Neural cell (in vitro differentiated cells): ENCODE data around the gene CDCA8.

ENCODE experiments used
- EZH2 ChIP-seq: fragments of 200-600, 300-800 bp; shearing (Covaris generic), sonication (generic); IDR thresholded peaks from 2 replicates; pipeline ENCODE4 v1.6.1; 2014; ENCODE audit warnings: antibody characterized with exemption, low read length, borderline replicate concordance, mild to moderate bottlenecking; ENCODE audit not compliant: insufficient read depth, poor library complexity, severe bottlenecking
- MXI1 ChIP-seq: fragments of 450-650 bp; conservative IDR thresholded peaks from 2 replicates; pipeline ENCODE4 v1.6.1; 2014; ENCODE audit warnings: antibody characterized with exemption, mild to moderate bottlenecking; ENCODE audit not compliant: poor library complexity, severe bottlenecking
- POLR2AphosphoS5 ChIP-seq: IDR thresholded peaks from 2 replicates; pipeline ENCODE4 v1.6.1; 2012
- RAD21 ChIP-seq: fragments of 450-650 bp; conservative IDR thresholded peaks from 2 replicates; pipeline ENCODE4 v1.6.1; 2014; ENCODE audit warnings: antibody characterized with exemption, mild to moderate bottlenecking, moderate library complexity
- TF ChIP-seq, protein P1 (sequence below): fragments of 450-650 bp; IDR thresholded peaks from 2 replicates; pipeline ENCODE4 v1.5.1; 2014; ENCODE audit warnings: antibody characterized with exemption, mild to moderate bottlenecking, moderate library complexity; ENCODE audit not compliant: poor library complexity, severe bottlenecking
- TF ChIP-seq, protein P2 (sequence below): IDR thresholded peaks from 2 replicates; pipeline ENCODE4 v1.6.1; 2012; ENCODE audit warnings: borderline replicate concordance

GRCh38 chr1:37657620-37658412 is 34.5 kb upstream of the CDCA8 start:
- TF ChIP-seq, protein P1, sequence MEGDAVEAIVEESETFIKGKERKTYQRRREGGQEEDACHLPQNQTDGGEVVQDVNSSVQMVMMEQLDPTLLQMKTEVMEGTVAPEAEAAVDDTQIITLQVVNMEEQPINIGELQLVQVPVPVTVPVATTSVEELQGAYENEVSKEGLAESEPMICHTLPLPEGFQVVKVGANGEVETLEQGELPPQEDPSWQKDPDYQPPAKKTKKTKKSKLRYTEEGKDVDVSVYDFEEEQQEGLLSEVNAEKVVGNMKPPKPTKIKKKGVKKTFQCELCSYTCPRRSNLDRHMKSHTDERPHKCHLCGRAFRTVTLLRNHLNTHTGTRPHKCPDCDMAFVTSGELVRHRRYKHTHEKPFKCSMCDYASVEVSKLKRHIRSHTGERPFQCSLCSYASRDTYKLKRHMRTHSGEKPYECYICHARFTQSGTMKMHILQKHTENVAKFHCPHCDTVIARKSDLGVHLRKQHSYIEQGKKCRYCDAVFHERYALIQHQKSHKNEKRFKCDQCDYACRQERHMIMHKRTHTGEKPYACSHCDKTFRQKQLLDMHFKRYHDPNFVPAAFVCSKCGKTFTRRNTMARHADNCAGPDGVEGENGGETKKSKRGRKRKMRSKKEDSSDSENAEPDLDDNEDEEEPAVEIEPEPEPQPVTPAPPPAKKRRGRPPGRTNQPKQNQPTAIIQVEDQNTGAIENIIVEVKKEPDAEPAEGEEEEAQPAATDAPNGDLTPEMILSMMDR = no peak
- no peak for TF ChIP-seq POLR2AphosphoS5
- no peak for TF ChIP-seq EZH2
- TF ChIP-seq, protein P2, sequence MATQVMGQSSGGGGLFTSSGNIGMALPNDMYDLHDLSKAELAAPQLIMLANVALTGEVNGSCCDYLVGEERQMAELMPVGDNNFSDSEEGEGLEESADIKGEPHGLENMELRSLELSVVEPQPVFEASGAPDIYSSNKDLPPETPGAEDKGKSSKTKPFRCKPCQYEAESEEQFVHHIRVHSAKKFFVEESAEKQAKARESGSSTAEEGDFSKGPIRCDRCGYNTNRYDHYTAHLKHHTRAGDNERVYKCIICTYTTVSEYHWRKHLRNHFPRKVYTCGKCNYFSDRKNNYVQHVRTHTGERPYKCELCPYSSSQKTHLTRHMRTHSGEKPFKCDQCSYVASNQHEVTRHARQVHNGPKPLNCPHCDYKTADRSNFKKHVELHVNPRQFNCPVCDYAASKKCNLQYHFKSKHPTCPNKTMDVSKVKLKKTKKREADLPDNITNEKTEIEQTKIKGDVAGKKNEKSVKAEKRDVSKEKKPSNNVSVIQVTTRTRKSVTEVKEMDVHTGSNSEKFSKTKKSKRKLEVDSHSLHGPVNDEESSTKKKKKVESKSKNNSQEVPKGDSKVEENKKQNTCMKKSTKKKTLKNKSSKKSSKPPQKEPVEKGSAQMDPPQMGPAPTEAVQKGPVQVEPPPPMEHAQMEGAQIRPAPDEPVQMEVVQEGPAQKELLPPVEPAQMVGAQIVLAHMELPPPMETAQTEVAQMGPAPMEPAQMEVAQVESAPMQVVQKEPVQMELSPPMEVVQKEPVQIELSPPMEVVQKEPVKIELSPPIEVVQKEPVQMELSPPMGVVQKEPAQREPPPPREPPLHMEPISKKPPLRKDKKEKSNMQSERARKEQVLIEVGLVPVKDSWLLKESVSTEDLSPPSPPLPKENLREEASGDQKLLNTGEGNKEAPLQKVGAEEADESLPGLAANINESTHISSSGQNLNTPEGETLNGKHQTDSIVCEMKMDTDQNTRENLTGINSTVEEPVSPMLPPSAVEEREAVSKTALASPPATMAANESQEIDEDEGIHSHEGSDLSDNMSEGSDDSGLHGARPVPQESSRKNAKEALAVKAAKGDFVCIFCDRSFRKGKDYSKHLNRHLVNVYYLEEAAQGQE = no peak
- TF ChIP-seq RAD21 = no peak
- no peak for TF ChIP-seq MXI1
